ENCODE results near the gene LPCAT3.

DNA sequence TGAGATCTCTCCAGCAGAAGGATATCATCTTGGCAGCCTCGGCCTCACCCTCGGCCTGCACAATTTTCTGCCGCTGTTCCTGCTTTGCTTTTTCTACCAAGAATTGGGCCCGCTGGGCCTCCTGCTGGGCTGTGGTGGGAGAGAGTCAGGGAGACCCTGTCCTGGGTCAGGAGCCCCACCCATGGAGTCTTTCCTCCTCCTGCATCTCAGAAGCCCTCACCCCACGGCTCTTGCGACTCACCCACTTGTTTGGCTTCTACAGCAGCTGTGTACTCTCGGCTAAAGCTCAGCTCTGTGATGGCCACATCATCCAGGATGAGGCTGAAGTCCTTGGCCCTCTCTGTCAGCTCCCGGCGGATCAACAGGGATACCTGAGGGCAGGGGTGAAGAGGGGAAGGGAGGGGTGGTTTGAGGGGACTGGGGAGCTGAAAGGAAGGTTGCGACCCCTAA lies 50.6 kb downstream of the LPCAT3 start:
- TF ChIP-seq CTCF (conservative IDR thresholded peaks at IDR 0.05; ENCODE audit: low read depth, low read length) (no peak), EZH2 (IDR thresholded peaks at IDR 0.05; ENCODE audit: borderline replicate concordance, low read depth, low read length, poor library complexity, severe bottlenecking) (no peak)
